ENCODE results near the gene TTLL6. TPM values are rescaled to one million over a fixed set of nuclear protein-coding genes. Genes with fewer than 3 reads are reported as not detected.
A peak's percentile ranks its signal among the peaks of the same experiment; 100 is the strongest.
"Not testable (repeated sequence)": the region's sequence is repeated elsewhere in the genome, so short reads cannot be mapped to it uniquely, and the experiment has no call there.

The TTLL6 gene
- total and polyA plus RNA-seq, 7 experiments from 2014 or later, result not detected

DNA sequence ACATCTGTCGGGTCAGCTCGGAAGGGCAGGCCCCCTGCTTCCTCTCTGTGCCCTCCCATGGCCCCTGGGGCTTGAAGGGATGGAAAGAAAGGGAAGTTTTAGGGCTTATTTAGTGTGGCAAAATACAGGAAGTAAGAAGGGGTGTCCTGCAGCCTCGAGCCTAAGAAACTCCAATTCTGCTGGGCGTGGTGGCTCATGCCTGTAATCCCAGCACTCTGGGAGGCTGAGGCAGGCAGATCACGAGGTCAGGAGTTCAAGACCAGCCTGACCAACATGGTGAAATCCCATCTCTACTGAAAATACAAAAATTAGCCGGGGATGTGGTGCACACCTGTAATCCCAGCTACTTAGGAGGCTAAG, 20.9 kb downstream of the TTLL6 start:
- H3K9me3 Mint-ChIP-seq; H3K4me1 ChIP-seq (ENCODE audit: control insufficient read depth in 2 of 2, insufficient read depth in 2 of 2, low read length in 2 of 2); H3K27me3 ChIP-seq (ENCODE audit: control insufficient read depth in 2 of 2, insufficient read depth in 2 of 2, low read length in 2 of 2); H3K4me3 ChIP-seq (ENCODE audit: low read length); H3K36me3 ChIP-seq (ENCODE audit: control insufficient read depth in 2 of 3, insufficient read depth in 3 of 3, low read length in 3 of 3); H3K27ac ChIP-seq (ENCODE audit: low read depth, low read length); H3K27ac Mint-ChIP-seq; POLR2A ChIA-PET; H3K4me3 Mint-ChIP-seq; H3K9me3 ChIP-seq (ENCODE audit: control insufficient read depth in 2 of 3, low read length in 3 of 3); ATAC-seq; intact Hi-C loops (cut with micrococcal nuclease); H3K36me3 Mint-ChIP-seq; DNase-seq: not testable (repeated sequence)
- H3K4me1 Mint-ChIP-seq, result peaks cover 0 to 16% (median 0%) of the 10 kb centered on the region in 7 donors
- CTCF ChIA-PET, result interaction anchor here (0.5 to 1.3 kb wide), 3 partner anchors 9 to 127 kb away, joined by 3 to 6 read pairs (median 3); no protein-coding TSS in a partner anchor
- H3K27me3 Mint-ChIP-seq, result peaks cover 35 to 63% (median 42%) of the 10 kb centered on the region in 5 donors

DNA sequence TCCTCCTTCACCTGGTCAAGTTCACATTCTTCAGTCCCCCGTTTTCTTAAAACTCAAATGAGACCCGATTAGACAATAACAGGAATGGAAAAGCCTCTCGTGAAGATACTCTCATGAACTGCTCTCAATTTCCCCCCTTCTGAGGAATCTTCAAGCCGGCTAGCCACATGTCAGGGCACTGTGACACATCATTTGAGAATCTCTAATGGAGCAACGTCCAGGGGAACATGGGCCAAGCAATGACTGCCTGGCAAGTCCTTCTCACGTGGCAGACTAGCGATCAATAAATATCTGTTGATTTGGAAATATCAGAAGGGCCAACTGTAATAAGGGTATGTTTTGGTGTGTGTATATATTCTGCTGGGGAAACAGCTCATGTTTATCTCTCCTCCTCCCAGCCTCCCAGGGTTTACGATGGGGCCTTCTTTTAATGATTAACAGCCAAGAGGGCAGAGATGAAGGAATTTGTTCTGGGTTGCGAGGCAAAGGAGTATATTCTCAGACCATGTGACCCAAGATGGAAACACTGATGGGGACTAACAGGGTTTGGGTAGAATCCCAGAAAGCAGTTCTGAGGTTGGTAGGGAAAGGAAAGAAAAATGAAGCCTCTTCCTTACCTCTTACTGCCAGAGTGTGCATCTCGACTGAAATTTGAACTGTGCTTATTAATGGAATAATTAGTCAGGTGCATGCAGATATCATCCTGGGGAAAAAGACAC, 21.4 kb downstream of the TTLL6 start:
- Histone ChIP-seq H3K4me3 (ENCODE audit: low read length) (no peak overlapping the region), H3K27me3 (ENCODE audit: control insufficient read depth in 2 of 2, insufficient read depth in 2 of 2, low read length in 2 of 2) (peaks cover 2 to 6% of the 10 kb centered on the region in 2 donors), H3K36me3 (ENCODE audit: control insufficient read depth in 2 of 3, insufficient read depth in 3 of 3, low read length in 3 of 3) (no peaks in the 10 kb centered on the region), H3K4me1 (ENCODE audit: control insufficient read depth in 2 of 2, insufficient read depth in 2 of 2, low read length in 2 of 2) (no peaks in the 10 kb centered on the region), H3K27ac (ENCODE audit: low read depth, low read length) (no peak overlapping the region), H3K9me3 (ENCODE audit: control insufficient read depth in 2 of 3, low read length in 3 of 3) (no peaks in the 10 kb centered on the region)
- DNase-seq (no peak), ATAC-seq (no peak)
- ChIA-PET POLR2A (no interaction called here), CTCF (interaction anchor here (1.0 to 1.3 kb wide), 2 partner anchors 10 to 83 kb away, joined by 3 to 6 read pairs; no protein-coding TSS in a partner anchor)
- Mint-ChIP-seq H3K36me3 (no peaks in the 10 kb centered on the region), H3K9me3 (no peaks in the 10 kb centered on the region), H3K4me3 (no peak overlapping the region), H3K27me3 (peaks cover 37 to 61% (median 39%) of the 10 kb centered on the region in 5 donors), H3K4me1 (peaks cover 0 to 20% (median 0%) of the 10 kb centered on the region in 7 donors), H3K27ac (no peak overlapping the region)
- intact Hi-C loops (cut with micrococcal nuclease), result no loop called here

DNA sequence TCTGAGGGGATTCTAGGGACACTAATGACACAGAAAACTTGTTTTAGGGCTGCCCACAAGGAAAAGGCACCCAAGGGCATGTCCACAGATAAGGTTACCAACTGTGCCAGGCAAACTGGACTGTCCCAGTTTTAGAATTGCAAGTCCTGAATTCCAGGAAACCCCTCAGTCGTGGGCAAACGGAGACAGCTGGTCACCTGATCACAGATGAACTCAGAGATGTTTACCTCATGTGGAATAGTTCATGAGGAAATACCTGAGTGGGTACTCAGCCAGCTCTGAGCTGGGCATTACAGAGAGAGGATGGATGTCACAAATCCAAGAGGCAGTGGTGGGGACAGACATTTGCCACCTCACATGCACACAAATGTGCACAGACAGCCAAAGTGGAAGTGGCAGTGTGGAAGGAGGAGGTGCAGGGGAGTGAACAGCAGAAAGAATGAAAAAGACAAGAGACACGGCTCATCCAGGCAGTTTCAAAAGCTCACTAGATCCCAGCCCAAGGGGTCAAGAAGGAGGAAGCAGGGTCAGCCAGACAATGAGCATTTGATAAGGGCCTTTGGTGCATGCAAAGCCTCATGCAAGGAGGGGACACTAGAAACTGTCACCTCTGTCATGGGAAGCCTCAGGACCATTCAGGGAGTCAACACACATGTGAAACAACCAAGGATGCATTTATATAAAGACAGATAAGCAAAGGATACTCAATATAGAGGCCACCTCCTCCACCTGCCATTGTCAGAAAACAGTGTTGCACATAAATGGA, 24.8 kb downstream of the TTLL6 start:
- intact Hi-C loops (cut with micrococcal nuclease), result loop anchor here in 1 of 2 donors (5.0 kb wide), 1 partner anchor 115 kb away; no protein-coding TSS in a partner anchor
- Histone ChIP-seq H3K27me3 (ENCODE audit: control insufficient read depth in 2 of 2, insufficient read depth in 2 of 2, low read length in 2 of 2) (peaks cover 0 to 2% of the 10 kb centered on the region in 2 donors), H3K9me3 (ENCODE audit: control insufficient read depth in 2 of 3, low read length in 3 of 3) (no peaks in the 10 kb centered on the region), H3K4me1 (ENCODE audit: control insufficient read depth in 2 of 2, insufficient read depth in 2 of 2, low read length in 2 of 2) (no peaks in the 10 kb centered on the region), H3K4me3 (ENCODE audit: low read length) (no peak overlapping the region), H3K36me3 (ENCODE audit: control insufficient read depth in 2 of 3, insufficient read depth in 3 of 3, low read length in 3 of 3) (no peaks in the 10 kb centered on the region), H3K27ac (ENCODE audit: low read depth, low read length) (no peak overlapping the region)
- Mint-ChIP-seq H3K36me3 (no peaks in the 10 kb centered on the region), H3K4me3 (no peak overlapping the region), H3K27ac (peak overlapping the region in 1 of 9 donors; percentile 27), H3K4me1 (peaks cover 0 to 22% (median 0%) of the 10 kb centered on the region in 7 donors), H3K27me3 (peaks cover 31 to 65% (median 44%) of the 10 kb centered on the region in 5 donors), H3K9me3 (no peaks in the 10 kb centered on the region)
- ChIA-PET POLR2A (no interaction called here), CTCF (interaction anchor here (0.5 to 2.9 kb wide), 3 partner anchors 35 to 1697 kb away, joined by 5 to 19 read pairs (median 10); no protein-coding TSS in a partner anchor)
- DNase-seq (no peak), ATAC-seq (no peak)

DNA sequence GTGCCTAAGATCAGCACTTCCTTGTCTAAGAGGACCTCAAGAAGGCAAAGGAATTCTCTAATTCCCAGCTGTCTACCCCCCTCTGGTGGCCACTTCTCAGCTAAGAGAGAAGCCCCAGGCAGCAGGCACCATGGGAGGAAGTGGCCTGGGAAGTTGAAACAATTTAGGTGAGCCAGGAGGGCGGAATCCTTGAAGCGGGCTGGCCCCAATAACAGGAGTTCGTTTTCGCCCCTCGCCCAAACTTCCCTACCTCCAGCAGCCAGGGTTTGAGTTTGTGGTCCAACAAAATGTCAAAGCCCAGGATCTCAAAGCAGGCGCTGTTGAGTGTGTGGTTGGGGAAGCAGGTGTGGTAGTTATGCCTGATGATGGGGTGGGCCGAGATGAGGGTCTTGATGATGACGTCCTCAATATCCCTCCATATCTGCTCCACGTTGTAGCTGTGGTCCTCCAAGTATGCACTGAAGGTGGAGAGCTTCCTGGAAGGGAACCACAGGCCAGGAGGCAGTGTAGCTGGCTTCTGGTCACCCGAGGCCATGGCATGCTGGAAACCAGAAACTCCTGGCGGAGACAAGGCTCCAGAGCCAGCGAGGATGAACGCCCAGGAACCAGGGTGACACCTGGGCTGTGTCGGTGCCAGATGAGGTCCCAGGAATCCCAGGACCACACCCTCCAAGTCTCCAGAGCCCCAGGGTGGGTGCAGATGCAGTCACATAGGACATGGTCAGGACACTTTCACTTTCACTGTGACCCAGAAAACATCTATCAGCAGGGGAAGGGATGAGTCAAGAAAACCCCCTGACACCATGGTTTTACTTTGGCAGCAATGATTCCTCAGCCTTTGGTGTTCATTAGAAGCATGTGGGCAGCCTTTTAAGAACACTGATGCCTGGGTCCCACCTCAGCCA, 25.6 kb downstream of the TTLL6 start:
- H3K9me3 Mint-ChIP-seq, result no peaks in the 10 kb centered on the region
- peaks cover 0 to 22% (median 0%) of the 10 kb centered on the region in 7 donors for H3K4me1 Mint-ChIP-seq
- ChIA-PET POLR2A (no interaction called here), CTCF (interaction anchor here (0.5 to 2.9 kb wide), 3 partner anchors 66 to 1698 kb away, joined by 4 to 19 read pairs (median 5); no protein-coding TSS in a partner anchor)
- peak overlapping the region in 1 of 9 donors; percentile 49 for H3K27ac Mint-ChIP-seq
- no peaks in the 10 kb centered on the region for H3K9me3 ChIP-seq (ENCODE audit: control insufficient read depth in 2 of 3, low read length in 3 of 3)
- H3K4me1 ChIP-seq (ENCODE audit: control insufficient read depth in 2 of 2, insufficient read depth in 2 of 2, low read length in 2 of 2), result no peaks in the 10 kb centered on the region
- peaks cover 29 to 62% (median 45%) of the 10 kb centered on the region in 5 donors for H3K27me3 Mint-ChIP-seq
- H3K36me3 Mint-ChIP-seq, result no peaks in the 10 kb centered on the region
- peak overlapping the region in 1 of 10 donors; percentile 18 for H3K4me3 Mint-ChIP-seq
- H3K27ac ChIP-seq (ENCODE audit: low read depth, low read length), result no peak overlapping the region
- DNase-seq (peak in 1 of 9 donors; percentile 14), ATAC-seq (no peak)
- H3K27me3 ChIP-seq (ENCODE audit: control insufficient read depth in 2 of 2, insufficient read depth in 2 of 2, low read length in 2 of 2), result no peaks in the 10 kb centered on the region
- no peak overlapping the region for H3K4me3 ChIP-seq (ENCODE audit: low read length)
- H3K36me3 ChIP-seq (ENCODE audit: control insufficient read depth in 2 of 3, insufficient read depth in 3 of 3, low read length in 3 of 3), result no peaks in the 10 kb centered on the region
- intact Hi-C loops (cut with micrococcal nuclease), result loop anchor here (1.0 to 5.0 kb wide), 4 partner anchors 67 to 120 kb away; no protein-coding TSS in a partner anchor

DNA sequence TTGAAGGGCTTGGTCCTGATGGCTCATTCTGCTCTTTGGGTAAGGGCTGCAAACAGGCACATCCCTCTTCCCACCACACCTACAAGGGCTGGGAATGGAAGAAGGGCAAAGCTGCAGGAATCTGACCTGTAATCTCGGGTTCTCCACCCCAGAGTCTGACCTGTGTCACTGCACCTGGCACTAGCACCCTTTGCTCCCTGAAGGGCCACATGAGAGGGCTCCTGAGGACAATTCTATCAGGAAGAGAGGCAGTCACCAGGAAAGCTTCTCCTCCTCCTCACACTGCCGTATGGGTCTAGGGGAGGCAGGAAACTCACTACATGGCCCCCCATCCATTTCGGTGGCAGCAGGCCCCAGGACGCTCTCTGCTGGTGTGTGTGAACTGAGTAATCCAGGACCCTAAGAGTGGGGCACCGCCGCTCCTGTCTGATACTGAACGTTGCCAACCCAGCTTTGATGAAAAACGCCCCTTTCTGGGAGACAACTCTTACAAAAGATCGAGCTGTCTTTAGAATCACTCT, 26.4 kb downstream of the TTLL6 start:
- Mint-ChIP-seq H3K36me3 (no peaks in the 10 kb centered on the region), H3K4me1 (peaks cover 0 to 22% (median 0%) of the 10 kb centered on the region in 7 donors), H3K27me3 (peaks cover 29 to 60% (median 49%) of the 10 kb centered on the region in 5 donors), H3K9me3 (no peaks in the 10 kb centered on the region), H3K4me3 (no peak overlapping the region), H3K27ac (no peak overlapping the region)
- intact Hi-C loops (cut with micrococcal nuclease), result loop anchor here (1.0 to 5.0 kb wide), 4 partner anchors 66 to 119 kb away; no protein-coding TSS in a partner anchor
- H3K36me3 ChIP-seq (ENCODE audit: control insufficient read depth in 2 of 3, insufficient read depth in 3 of 3, low read length in 3 of 3), result no peaks in the 10 kb centered on the region
- no peaks in the 10 kb centered on the region for H3K4me1 ChIP-seq (ENCODE audit: control insufficient read depth in 2 of 2, insufficient read depth in 2 of 2, low read length in 2 of 2)
- no peaks in the 10 kb centered on the region for H3K9me3 ChIP-seq (ENCODE audit: control insufficient read depth in 2 of 3, low read length in 3 of 3)
- DNase-seq (no peak), ATAC-seq (no peak)
- POLR2A ChIA-PET, result no interaction called here
- no peak overlapping the region for H3K4me3 ChIP-seq (ENCODE audit: low read length)
- no peak overlapping the region for H3K27ac ChIP-seq (ENCODE audit: low read depth, low read length)
- CTCF ChIA-PET, result interaction anchor here (0.9 to 2.9 kb wide), 2 partner anchors 65 to 111 kb away, joined by 4 to 19 read pairs; no protein-coding TSS in a partner anchor
- H3K27me3 ChIP-seq (ENCODE audit: control insufficient read depth in 2 of 2, insufficient read depth in 2 of 2, low read length in 2 of 2), result no peaks in the 10 kb centered on the region

DNA sequence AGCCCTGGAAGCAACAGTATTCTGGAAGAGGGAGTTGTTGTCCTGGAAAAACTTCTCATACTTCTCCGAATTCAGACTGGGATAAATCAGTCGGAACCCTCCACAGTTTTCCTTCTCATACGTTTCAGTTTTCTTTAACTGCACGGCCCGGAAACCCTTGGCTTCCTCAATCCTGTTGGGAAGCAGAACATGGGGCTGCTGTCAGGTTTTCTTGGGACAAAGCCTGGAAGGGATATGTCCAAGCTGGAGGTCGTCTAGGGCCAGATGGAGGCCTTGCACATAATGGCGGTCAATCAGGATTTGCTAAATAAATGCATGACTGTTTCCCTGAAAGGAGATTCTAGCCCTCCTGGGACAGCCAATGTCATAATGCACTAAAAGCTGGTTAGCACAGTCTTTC, 29.2 kb downstream of the TTLL6 start:
- H3K27ac Mint-ChIP-seq, result no peak overlapping the region
- H3K36me3 Mint-ChIP-seq, result no peaks in the 10 kb centered on the region
- Histone ChIP-seq H3K9me3 (ENCODE audit: control insufficient read depth in 2 of 3, low read length in 3 of 3) (no peaks in the 10 kb centered on the region), H3K27me3 (ENCODE audit: control insufficient read depth in 2 of 2, insufficient read depth in 2 of 2, low read length in 2 of 2) (no peaks in the 10 kb centered on the region), H3K4me1 (ENCODE audit: control insufficient read depth in 2 of 2, insufficient read depth in 2 of 2, low read length in 2 of 2) (no peaks in the 10 kb centered on the region), H3K4me3 (ENCODE audit: low read length) (no peak overlapping the region), H3K27ac (ENCODE audit: low read depth, low read length) (no peak overlapping the region), H3K36me3 (ENCODE audit: control insufficient read depth in 2 of 3, insufficient read depth in 3 of 3, low read length in 3 of 3) (no peaks in the 10 kb centered on the region)
- ATAC-seq, result no peak
- peaks cover 0 to 20% (median 0%) of the 10 kb centered on the region in 7 donors for H3K4me1 Mint-ChIP-seq
- peaks cover 25 to 45% (median 39%) of the 10 kb centered on the region in 5 donors for H3K27me3 Mint-ChIP-seq
- ChIA-PET POLR2A (no interaction called here), CTCF (no interaction called here)
- no peak overlapping the region for H3K4me3 Mint-ChIP-seq
- no peaks in the 10 kb centered on the region for H3K9me3 Mint-ChIP-seq
- DNase-seq, result no peak
- intact Hi-C loops (cut with micrococcal nuclease), result no loop called here
